Measurements from ENCODE around the gene EVI5. TPM values are rescaled to one million over a fixed set of nuclear protein-coding genes. Genes with fewer than 3 reads are reported as not detected.
"Not testable (repeated sequence)": the region's sequence is repeated elsewhere in the genome, so short reads cannot be mapped to it uniquely, and the experiment has no call there.

Gene EVI5
- total RNA-seq, 1 donor from 2014 or later = 29.7 TPM

- intact Hi-C loops (cut with DNase I) = no loop called here
- H3K27me3 ChIP-seq = no peaks in the 10 kb centered on the region
- H3K9me3 ChIP-seq = no peaks in the 10 kb centered on the region
- H3K4me1 ChIP-seq = no peaks in the 10 kb centered on the region
- H3K27ac ChIP-seq = no peak overlapping the region
- no peak for TF ChIP-seq POLR2AphosphoS5 (IDR thresholded peaks at IDR 0.05; ENCODE audit: insufficient read depth in 1 of 2, low read depth in 1 of 2)
- TF ChIP-seq CTCF (IDR thresholded peaks at IDR 0.05) = no peak
- no peak for TF ChIP-seq POLR2A (IDR thresholded peaks at IDR 0.05)
- DNase-seq (ENCODE audit: extremely low spot score in 2 of 2) = no peak
- H3K4me3 ChIP-seq = no peak overlapping the region
- H3K36me3 ChIP-seq = peaks cover 0 to 4% of the 10 kb centered on the region in 2 donors
These were observed 146.4 kb downstream of the EVI5 start for GRCh38 chr1:92638498-92638897.

- H3K27ac ChIP-seq; DNase-seq (ENCODE audit: extremely low spot score in 2 of 2); H3K27me3 ChIP-seq; H3K4me3 ChIP-seq; H3K36me3 ChIP-seq; H3K9me3 ChIP-seq; intact Hi-C loops (cut with DNase I); H3K4me1 ChIP-seq: not testable (repeated sequence)
These were observed 149.7 kb downstream of the EVI5 start for GRCh38 chr1:92635203-92635602.

- TF ChIP-seq POLR2AphosphoS5 (IDR thresholded peaks at IDR 0.05; ENCODE audit: insufficient read depth in 1 of 2, low read depth in 1 of 2) (no peak), CTCF (IDR thresholded peaks at IDR 0.05) (peak in 1 of 3 experiments; percentile 21)
- Histone ChIP-seq H3K27ac (no peak overlapping the region), H3K36me3 (no peaks in the 10 kb centered on the region), H3K4me1 (no peaks in the 10 kb centered on the region), H3K9me3 (no peaks in the 10 kb centered on the region), H3K4me3 (no peak overlapping the region), H3K27me3 (no peaks in the 10 kb centered on the region)
- no peak for DNase-seq (ENCODE audit: extremely low spot score in 2 of 2)
- intact Hi-C loops (cut with DNase I) = no loop called here
These were observed 161.6 kb downstream of the EVI5 start for GRCh38 chr1:92623187-92623778.

- H3K9me3 ChIP-seq = no peaks in the 10 kb centered on the region
- intact Hi-C loops (cut with DNase I) = no loop called here
- no peak overlapping the region for H3K4me3 ChIP-seq
- DNase-seq (ENCODE audit: extremely low spot score in 2 of 2) = no peak
- H3K27ac ChIP-seq = no peak overlapping the region
- no peak for TF ChIP-seq POLR2A (IDR thresholded peaks at IDR 0.05)
- no peak for TF ChIP-seq POLR2AphosphoS5 (IDR thresholded peaks at IDR 0.05; ENCODE audit: insufficient read depth in 1 of 2, low read depth in 1 of 2)
- no peak for TF ChIP-seq CTCF (IDR thresholded peaks at IDR 0.05)
- no peaks in the 10 kb centered on the region for H3K4me1 ChIP-seq
- no peaks in the 10 kb centered on the region for H3K27me3 ChIP-seq
- H3K36me3 ChIP-seq = no peaks in the 10 kb centered on the region
These were observed 165.3 kb downstream of the EVI5 start for GRCh38 chr1:92619466-92620189.

GRCh38 chr1:92601044-92601443 is 183.9 kb downstream of the EVI5 start:
- intact Hi-C loops (cut with DNase I) = no loop called here
- Histone ChIP-seq H3K36me3 (no peaks in the 10 kb centered on the region), H3K27ac (no peak overlapping the region), H3K9me3 (no peaks in the 10 kb centered on the region), H3K4me1 (no peaks in the 10 kb centered on the region), H3K4me3 (no peak overlapping the region), H3K27me3 (no peaks in the 10 kb centered on the region)
- no peak for DNase-seq (ENCODE audit: extremely low spot score in 2 of 2)
- no peak for TF ChIP-seq POLR2AphosphoS5 (IDR thresholded peaks at IDR 0.05; ENCODE audit: insufficient read depth in 1 of 2, low read depth in 1 of 2)
- TF ChIP-seq CTCF (IDR thresholded peaks at IDR 0.05) = no peak
